HepG2 (cell line): ENCODE measurements around the gene TMEM95. TPM values are rescaled to one million over a fixed set of nuclear protein-coding genes. Genes with fewer than 3 reads are reported as not detected.

Source experiments
- ADNP ChIP-seq: sonication (generic); formaldehyde crosslinking; IDR thresholded peaks from 2 replicates; pipeline ENCODE4 v1.4.0; 2020; ENCODE audit warnings: missing genetic modification reagents
- ATF5 ChIP-seq: sonication (generic); formaldehyde crosslinking; IDR thresholded peaks from 2 replicates; pipeline ENCODE4 v1.4.0; 2020; ENCODE audit warnings: mild to moderate bottlenecking, low read depth, missing genetic modification reagents
- EHMT2 ChIP-seq: fragments of 200-600 bp; sonication (generic); IDR thresholded peaks from 2 replicates; pipeline ENCODE4 v1.7.0; 2017; ENCODE audit warnings: antibody characterized with exemption, low read depth, low read length, borderline replicate concordance
- FOXJ3 ChIP-seq: sonication (generic); formaldehyde crosslinking; IDR thresholded peaks from 2 replicates; pipeline ENCODE4 v1.4.0; 2020; ENCODE audit warnings: missing genetic modification reagents, mild to moderate bottlenecking, borderline replicate concordance
- GTF2F1 ChIP-seq: fragments of 150-350 bp; IDR thresholded peaks from 2 replicates; pipeline ENCODE4 v1.6.1; 2014; ENCODE audit warnings: low read length
- HNRNPL ChIP-seq: fragments of 200-400 bp; formaldehyde crosslinking; IDR thresholded peaks from 2 replicates; pipeline ENCODE4 v1.6.1; 2017; ENCODE audit warnings: mild to moderate bottlenecking, low read depth, low read length
- HNRNPLL ChIP-seq: fragments of 200-400 bp; formaldehyde crosslinking; IDR thresholded peaks from 2 replicates; pipeline ENCODE4 v1.6.1; 2017; ENCODE audit warnings: mild to moderate bottlenecking, low read depth, low read length; ENCODE audit not compliant: poor library complexity, severe bottlenecking
- HOXA3 ChIP-seq: sonication (generic); formaldehyde crosslinking; IDR thresholded peaks from 2 replicates; pipeline ENCODE4 v1.5.0; 2020; ENCODE audit warnings: missing genetic modification reagents
- MAX ChIP-seq: IDR thresholded peaks from 2 replicates; pipeline ENCODE4 v1.6.1; 2012; ENCODE audit warnings: inconsistent platforms
- NR1H2 ChIP-seq: sonication (generic); formaldehyde crosslinking; IDR thresholded peaks from 2 replicates; pipeline ENCODE4 v1.8.1; 2022; ENCODE audit warnings: low read depth, missing genetic modification reagents, borderline replicate concordance
- RFX5 ChIP-seq: IDR thresholded peaks from 2 replicates; pipeline ENCODE4 v1.6.1; 2011; ENCODE audit warnings: low read depth, low read length, improper control_type of control experiment
- SALL1 ChIP-seq: sonication (generic); formaldehyde crosslinking; IDR thresholded peaks from 2 replicates; pipeline ENCODE4 v1.8.0; 2022; ENCODE audit warnings: mild to moderate bottlenecking, missing genetic modification reagents
- SNAPC5 ChIP-seq: sonication (generic); formaldehyde crosslinking; IDR thresholded peaks from 2 replicates; pipeline ENCODE4 v1.8.1; 2023; ENCODE audit warnings: mild to moderate bottlenecking, missing genetic modification reagents, borderline replicate concordance
- SP2 ChIP-seq: sonication (generic); formaldehyde crosslinking; IDR thresholded peaks from 2 replicates; pipeline ENCODE4 v1.5.1; 2020; ENCODE audit warnings: mild to moderate bottlenecking, missing genetic modification reagents
- STAT5B ChIP-seq: sonication (generic); formaldehyde crosslinking; IDR thresholded peaks from 2 replicates; pipeline ENCODE4 v1.4.0; 2020; ENCODE audit warnings: missing genetic modification reagents
- ZNF281 ChIP-seq: sonication (generic); formaldehyde crosslinking; IDR thresholded peaks from 2 replicates; pipeline ENCODE4 v1.4.0; 2020; ENCODE audit warnings: missing genetic modification reagents, borderline replicate concordance
- ZNF350 ChIP-seq: sonication (generic); formaldehyde crosslinking; IDR thresholded peaks from 2 replicates; pipeline ENCODE4 v1.4.0; 2020; ENCODE audit warnings: mild to moderate bottlenecking, low read depth, missing genetic modification reagents, borderline replicate concordance
- ZNF431 ChIP-seq: sonication (generic); formaldehyde crosslinking; IDR thresholded peaks from 2 replicates; pipeline ENCODE4 v1.9.0; 2022; ENCODE audit warnings: missing genetic modification reagents, low read depth, mild to moderate bottlenecking, borderline replicate concordance
- ZNF530 ChIP-seq: sonication (generic); formaldehyde crosslinking; IDR thresholded peaks from 2 replicates; pipeline ENCODE4 v1.5.0; 2020; ENCODE audit warnings: low read depth, mild to moderate bottlenecking, missing genetic modification reagents
- ZNF678 ChIP-seq: sonication (generic); formaldehyde crosslinking; IDR thresholded peaks from 2 replicates; pipeline ENCODE4 v1.4.0; 2020; ENCODE audit warnings: mild to moderate bottlenecking, missing genetic modification reagents
- polyA plus RNA-seq, 8 experiments: library from polyadenylated mRNA; depleted of rRNA in 3 of 8; stranded (reverse) in 7 of 8; unstranded in 1 of 8; fragments of >200 nt; fragmentation: Illumina TruSeq in 4 of 8; extraction: Trizol in 4 of 8; gene quantifications; 2 replicates each; pipeline versions ENCODE4 v1.2.1 to v1.2.3, GENCODE V29; 2011 to 2016; ENCODE audit warnings: low read depth in 4 of 8, missing spikeins in 1 of 8, mixed read lengths in 1 of 8; ENCODE audit not compliant: insufficient read depth in 1 of 8
- total RNA-seq, 5 experiments: library from RNA; depleted of rRNA; stranded (reverse); fragments of >200 nt; fragmentation: Illumina TruSeq; extraction: Trizol; gene quantifications; 2 replicates each; pipeline ENCODE4 v1.2.3, GENCODE V29; 2016; ENCODE audit warnings: low read depth in 1 of 5
- TF ChIP-seq, protein P1 (sequence below): sonication (generic); formaldehyde crosslinking; IDR thresholded peaks from 2 replicates; pipeline ENCODE4 v1.4.0; 2020; ENCODE audit warnings: missing genetic modification reagents, mild to moderate bottlenecking, borderline replicate concordance
- TF ChIP-seq, protein P2 (sequence below): sonication (generic); formaldehyde crosslinking; IDR thresholded peaks from 2 replicates; pipeline ENCODE4 v1.4.0; 2020; ENCODE audit warnings: mild to moderate bottlenecking, missing genetic modification reagents

Gene TMEM95
- total and polyA plus RNA-seq, 2 of the 13 experiments (the other 11 are each of a cell fraction or from before 2014, with no cell fraction given): not detected

- TF ChIP-seq, protein P1, sequence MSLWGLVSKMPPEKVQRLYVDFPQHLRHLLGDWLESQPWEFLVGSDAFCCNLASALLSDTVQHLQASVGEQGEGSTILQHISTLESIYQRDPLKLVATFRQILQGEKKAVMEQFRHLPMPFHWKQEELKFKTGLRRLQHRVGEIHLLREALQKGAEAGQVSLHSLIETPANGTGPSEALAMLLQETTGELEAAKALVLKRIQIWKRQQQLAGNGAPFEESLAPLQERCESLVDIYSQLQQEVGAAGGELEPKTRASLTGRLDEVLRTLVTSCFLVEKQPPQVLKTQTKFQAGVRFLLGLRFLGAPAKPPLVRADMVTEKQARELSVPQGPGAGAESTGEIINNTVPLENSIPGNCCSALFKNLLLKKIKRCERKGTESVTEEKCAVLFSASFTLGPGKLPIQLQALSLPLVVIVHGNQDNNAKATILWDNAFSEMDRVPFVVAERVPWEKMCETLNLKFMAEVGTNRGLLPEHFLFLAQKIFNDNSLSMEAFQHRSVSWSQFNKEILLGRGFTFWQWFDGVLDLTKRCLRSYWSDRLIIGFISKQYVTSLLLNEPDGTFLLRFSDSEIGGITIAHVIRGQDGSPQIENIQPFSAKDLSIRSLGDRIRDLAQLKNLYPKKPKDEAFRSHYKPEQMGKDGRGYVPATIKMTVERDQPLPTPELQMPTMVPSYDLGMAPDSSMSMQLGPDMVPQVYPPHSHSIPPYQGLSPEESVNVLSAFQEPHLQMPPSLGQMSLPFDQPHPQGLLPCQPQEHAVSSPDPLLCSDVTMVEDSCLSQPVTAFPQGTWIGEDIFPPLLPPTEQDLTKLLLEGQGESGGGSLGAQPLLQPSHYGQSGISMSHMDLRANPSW: no peak
- TF ChIP-seq RFX5 (no peak), ZNF431 (CRISPR knock-in tag) (no peak), ADNP (CRISPR knock-in tag) (no peak), HNRNPLL (peak; percentile 22), ZNF281 (CRISPR knock-in tag) (no peak; the same call in 1 of the 2 replicates), SALL1 (CRISPR knock-in tag) (peak; percentile 57), ATF5 (CRISPR knock-in tag) (no peak), NR1H2 (CRISPR knock-in tag) (no peak), HNRNPL (peak; percentile 70; the same call in 1 of the 2 replicates), FOXJ3 (CRISPR knock-in tag) (no peak), ZNF350 (CRISPR knock-in tag) (peak; percentile 53; the same call in 1 of the 2 replicates), EHMT2 (no peak), GTF2F1 (no peak), STAT5B (CRISPR knock-in tag) (no peak), SP2 (CRISPR knock-in tag) (no peak), SNAPC5 (CRISPR knock-in tag) (no peak), MAX (peak; percentile 41; the same call in 1 of the 2 replicates), HOXA3 (peak; percentile 43; the same call in 1 of the 2 replicates), ZNF530 (CRISPR knock-in tag) (no peak), ZNF678 (CRISPR knock-in tag) (no peak)
- TF ChIP-seq, protein P2, sequence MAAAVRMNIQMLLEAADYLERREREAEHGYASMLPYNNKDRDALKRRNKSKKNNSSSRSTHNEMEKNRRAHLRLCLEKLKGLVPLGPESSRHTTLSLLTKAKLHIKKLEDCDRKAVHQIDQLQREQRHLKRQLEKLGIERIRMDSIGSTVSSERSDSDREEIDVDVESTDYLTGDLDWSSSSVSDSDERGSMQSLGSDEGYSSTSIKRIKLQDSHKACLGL (CRISPR knock-in tag): no peak
Observed at GRCh38 chr17:7356072-7356549, 1.2 kb downstream of the TMEM95 start (continued).
